Osteoblast (primary cell): Measurements from ENCODE around the gene RNF138. TPM values are rescaled to one million over a fixed set of nuclear protein-coding genes. Genes with fewer than 3 reads are reported as not detected.

Experiments used
- DNase-seq: peaks from one replicate; pipeline ENCODE4 v3.0.0; 2011; ENCODE audit warnings: low spot score, mixed read lengths; ENCODE audit not compliant: insufficient read length; ENCODE audit errors: missing footprints
- H2AFZ ChIP-seq: 2 replicates; pipeline ENCODE4 v1.6.0; 2011; ENCODE audit warnings: mild to moderate bottlenecking, low read length
- H3K27ac ChIP-seq: 2 replicates; pipeline ENCODE4 v1.5.1; 2011; ENCODE audit warnings: mild to moderate bottlenecking, low read depth, low read length, moderate library complexity
- H3K27me3 ChIP-seq: 2 replicates; pipeline ENCODE4 v1.6.0; 2012; ENCODE audit warnings: mild to moderate bottlenecking, control low read depth, inconsistent platforms, low read length, moderate library complexity; ENCODE audit not compliant: insufficient read depth
- H3K36me3 ChIP-seq: 2 replicates; pipeline ENCODE4 v1.5.1; 2011; ENCODE audit warnings: mild to moderate bottlenecking, low read length, control low read depth, moderate library complexity; ENCODE audit not compliant: insufficient read depth
- H3K4me1 ChIP-seq: 2 replicates; pipeline ENCODE4 v1.5.1; 2011; ENCODE audit warnings: mild to moderate bottlenecking, low read length, control low read depth, moderate library complexity; ENCODE audit not compliant: insufficient read depth
- H3K4me2 ChIP-seq: 2 replicates; pipeline ENCODE4 v1.6.0; 2011; ENCODE audit warnings: mild to moderate bottlenecking, low read length; ENCODE audit not compliant: insufficient read depth
- H3K4me3 ChIP-seq: fragments of 200-600 bp; sonication (generic); 3 replicates; pipeline ENCODE4 v1.5.1; 2012; ENCODE audit warnings: mild to moderate bottlenecking, low read length, inconsistent platforms; ENCODE audit not compliant: insufficient read depth
- H3K79me2 ChIP-seq: 2 replicates; pipeline ENCODE4 v1.6.0; 2012; ENCODE audit warnings: mild to moderate bottlenecking, low read length, control low read depth, inconsistent platforms; ENCODE audit not compliant: insufficient read depth
- H3K9me3 ChIP-seq: 2 replicates; pipeline ENCODE4 v1.5.1; 2011; ENCODE audit warnings: low read depth, low read length, control low read depth
- H4K20me1 ChIP-seq: 2 replicates; pipeline ENCODE4 v1.6.0; 2012; ENCODE audit warnings: mild to moderate bottlenecking, low read length, control low read depth; ENCODE audit not compliant: insufficient read depth
- CTCF ChIP-seq: IDR thresholded peaks from 2 replicates; pipeline ENCODE4 v1.5.1; 2011; ENCODE audit warnings: mild to moderate bottlenecking, low read depth, low read length, moderate library complexity; ENCODE audit errors: extremely low read depth
- total RNA-seq: library from RNA; depleted of rRNA; stranded (reverse); fragments of >200 nt; gene quantifications from 2 replicates; pipeline ENCODE4 v1.2.3, GENCODE V29; 2012

The RNF138 gene
- total RNA-seq, 1 donor, result 21.4 TPM

GRCh38 chr18:32049393-32050171 is 42.1 kb upstream of the RNF138 start:
- DNase-seq, result no peak
- no peak overlapping the region for H3K4me3 ChIP-seq
- H3K36me3 ChIP-seq, result no peaks in the 10 kb centered on the region
- no peak for TF ChIP-seq CTCF
- H3K9me3 ChIP-seq, result no peaks in the 10 kb centered on the region
- H2AFZ ChIP-seq, result no peak overlapping the region
- no peaks in the 10 kb centered on the region for H4K20me1 ChIP-seq
- H3K27ac ChIP-seq, result no peak overlapping the region
- H3K4me2 ChIP-seq, result no peak overlapping the region
- H3K27me3 ChIP-seq, result no peaks in the 10 kb centered on the region
- no peaks in the 10 kb centered on the region for H3K79me2 ChIP-seq
- H3K4me1 ChIP-seq, result no peaks in the 10 kb centered on the region

- Histone ChIP-seq H3K4me1 (no peaks in the 10 kb centered on the region), H3K9me3 (no peaks in the 10 kb centered on the region), H3K79me2 (no peaks in the 10 kb centered on the region), H3K4me3 (no peak overlapping the region), H3K36me3 (no peaks in the 10 kb centered on the region), H4K20me1 (no peaks in the 10 kb centered on the region), H2AFZ (no peak overlapping the region), H3K4me2 (no peak overlapping the region), H3K27me3 (no peaks in the 10 kb centered on the region), H3K27ac (no peak overlapping the region)
- TF ChIP-seq CTCF, result no peak
- DNase-seq, result no peak
Measured at GRCh38 chr18:32056613-32057358, 34.9 kb upstream of the RNF138 start.

GRCh38 chr18:32057624-32058165 is 34.0 kb upstream of the RNF138 start:
- no peak overlapping the region for H2AFZ ChIP-seq
- no peak overlapping the region for H3K27ac ChIP-seq
- H4K20me1 ChIP-seq, result no peaks in the 10 kb centered on the region
- DNase-seq, result no peak
- no peaks in the 10 kb centered on the region for H3K36me3 ChIP-seq
- no peaks in the 10 kb centered on the region for H3K9me3 ChIP-seq
- no peaks in the 10 kb centered on the region for H3K79me2 ChIP-seq
- H3K4me3 ChIP-seq, result no peak overlapping the region
- TF ChIP-seq CTCF, result no peak
- no peaks in the 10 kb centered on the region for H3K4me1 ChIP-seq
- H3K27me3 ChIP-seq, result no peaks in the 10 kb centered on the region
- H3K4me2 ChIP-seq, result no peak overlapping the region

GRCh38 chr18:32060026-32060425 is 31.6 kb upstream of the RNF138 start:
- no peak for TF ChIP-seq CTCF
- peak; percentile 27 for DNase-seq
- Histone ChIP-seq H3K27me3 (no peaks in the 10 kb centered on the region), H2AFZ (no peak overlapping the region), H3K4me3 (no peak overlapping the region), H3K27ac (no peak overlapping the region), H3K36me3 (no peaks in the 10 kb centered on the region), H3K4me2 (no peak overlapping the region), H3K79me2 (no peaks in the 10 kb centered on the region), H3K9me3 (no peaks in the 10 kb centered on the region), H4K20me1 (no peaks in the 10 kb centered on the region), H3K4me1 (no peaks in the 10 kb centered on the region)
